ENCODE data around the gene PHOSPHO1.
A peak's percentile ranks its signal among the peaks of the same experiment; 100 is the strongest.

Gene PHOSPHO1

GRCh38 chr17:49197346-49197998, 33.1 kb downstream of the PHOSPHO1 start:
- ChIA-PET POLR2A (no interaction called here), CTCF (interaction anchor here (0.6 to 1.2 kb wide), 5 partner anchors 15 to 357 kb away, joined by 3 to 4 read pairs (median 4); no protein-coding TSS in a partner anchor)
- no peaks in the 10 kb centered on the region for H3K36me3 ChIP-seq (ENCODE audit: control insufficient read depth in 2 of 2, insufficient read depth in 1 of 2, low read length in 2 of 2)
- no peak overlapping the region for H3K4me3 ChIP-seq (ENCODE audit: low read depth, low read length)
- H3K4me1 ChIP-seq (ENCODE audit: control insufficient read depth, insufficient read depth, low read length) = no peaks in the 10 kb centered on the region
- H3K9me3 ChIP-seq (ENCODE audit: control insufficient read depth, insufficient read depth, low read depth, low read length) = no peaks in the 10 kb centered on the region
- H3K27ac ChIP-seq (ENCODE audit: extremely low read depth, low read depth, low read length) = no peak overlapping the region; the same call in 1 of the 2 replicates
- TF ChIP-seq GLIS1 (tag by site-specific recombination; IDR thresholded peaks at IDR 0.05) (peak; percentile 75), KLF1 (tag by site-specific recombination; IDR thresholded peaks at IDR 0.05) (0 out of 2 replicates have a peak, but pooled peaks have one; percentile 52), KLF17 (tag by site-specific recombination; IDR thresholded peaks at IDR 0.05) (0 out of 2 replicates have a peak, but pooled peaks have one; percentile 41), FEZF1 (tag by site-specific recombination; IDR thresholded peaks at IDR 0.05) (no peak)

- TF ChIP-seq HOXC10 (CRISPR knock-in tag; IDR thresholded peaks at IDR 0.05) = no peak
- no peak for TF ChIP-seq ZNF112 (tag by site-specific recombination; IDR thresholded peaks at IDR 0.05)
- TF ChIP-seq PATZ1 (tag by site-specific recombination; IDR thresholded peaks at IDR 0.05) = no peak
- no peak for TF ChIP-seq ZNF548 (tag by site-specific recombination; IDR thresholded peaks at IDR 0.05)
- no peak for TF ChIP-seq ZBTB8A (tag by site-specific recombination; IDR thresholded peaks at IDR 0.05)
- no peak for TF ChIP-seq EGR2 (tag by site-specific recombination; IDR thresholded peaks at IDR 0.05; ENCODE audit: low read depth)
- no peak for TF ChIP-seq ZNF335 (tag by site-specific recombination; conservative IDR thresholded peaks at IDR 0.05)
- TF ChIP-seq ZNF501 (tag by site-specific recombination; IDR thresholded peaks at IDR 0.05) = no peak
- TF ChIP-seq ZNF544 (tag by site-specific recombination; IDR thresholded peaks at IDR 0.05) = no peak
- H3K36me3 ChIP-seq (ENCODE audit: control insufficient read depth in 2 of 2, insufficient read depth in 1 of 2, low read length in 2 of 2) = no peaks in the 10 kb centered on the region
- no peak overlapping the region for H3K4me3 ChIP-seq (ENCODE audit: low read depth, low read length)
- no peaks in the 10 kb centered on the region for H3K4me1 ChIP-seq (ENCODE audit: control insufficient read depth, insufficient read depth, low read length)
- no peak overlapping the region for H3K27ac ChIP-seq (ENCODE audit: extremely low read depth, low read depth, low read length)
- POLR2A ChIA-PET = no interaction called here
- H3K9me3 ChIP-seq (ENCODE audit: control insufficient read depth, insufficient read depth, low read depth, low read length) = no peaks in the 10 kb centered on the region
- CTCF ChIA-PET = no interaction called here
Observed at GRCh38 chr17:49196520-49196919, 34.1 kb downstream of the PHOSPHO1 start.

GRCh38 chr17:49195751-49196150, 34.8 kb downstream of the PHOSPHO1 start:
- H3K4me3 ChIP-seq (ENCODE audit: low read depth, low read length) = no peak overlapping the region
- H3K4me1 ChIP-seq (ENCODE audit: control insufficient read depth, insufficient read depth, low read length) = peaks cover 1% of the 10 kb centered on the region; the same call in 1 of the 2 replicates
- CTCF ChIA-PET = interaction anchor here (2.4 kb wide), 1 partner anchor 32 kb away, joined by 15 read pairs; no protein-coding TSS in a partner anchor
- H3K9me3 ChIP-seq (ENCODE audit: control insufficient read depth, insufficient read depth, low read depth, low read length) = no peaks in the 10 kb centered on the region
- H3K36me3 ChIP-seq (ENCODE audit: control insufficient read depth in 2 of 2, insufficient read depth in 1 of 2, low read length in 2 of 2) = no peaks in the 10 kb centered on the region
- H3K27ac ChIP-seq (ENCODE audit: extremely low read depth, low read depth, low read length) = no peak overlapping the region
- POLR2A ChIA-PET = no interaction called here
- TF ChIP-seq ZNF624 (tag by site-specific recombination; IDR thresholded peaks at IDR 0.05) (no peak), GFI1B (tag by site-specific recombination; IDR thresholded peaks at IDR 0.05) (no peak), ZNF837 (tag by site-specific recombination; IDR thresholded peaks at IDR 0.05) (no peak), ZNF433 (tag by site-specific recombination; IDR thresholded peaks at IDR 0.05; ENCODE audit: low read depth) (no peak), ZNF501 (tag by site-specific recombination; IDR thresholded peaks at IDR 0.05) (no peak), BCL6B (tag by site-specific recombination; IDR thresholded peaks at IDR 0.05) (no peak), ZNF398 (tag by site-specific recombination; IDR thresholded peaks at IDR 0.05) (no peak), ZSCAN16 (tag by site-specific recombination; IDR thresholded peaks at IDR 0.05) (no peak), GLI2 (tag by site-specific recombination; IDR thresholded peaks at IDR 0.05; ENCODE audit: borderline replicate concordance, low read depth) (no peak), PATZ1 (tag by site-specific recombination; IDR thresholded peaks at IDR 0.05) (no peak), ZNF843 (tag by site-specific recombination; IDR thresholded peaks at IDR 0.05) (no peak), ZNF292 (tag by site-specific recombination; IDR thresholded peaks at IDR 0.05; ENCODE audit: borderline replicate concordance, low read depth) (no peak), KLF10 (tag by site-specific recombination; IDR thresholded peaks at IDR 0.05) (no peak), ZNF544 (tag by site-specific recombination; IDR thresholded peaks at IDR 0.05) (no peak)

All from HEK293 (cell line).